LNCaP clone FGC (cell line): Measurements from ENCODE around the gene DCANP1.

Experiments used
- DNase-seq: peaks from one replicate; pipeline ENCODE4 v3.0.0-alpha.2; 2011; ENCODE audit warnings: low read depth
- H3K4me3 ChIP-seq: 2 replicates; pipeline ENCODE4 v1.5.1; 2011; ENCODE audit warnings: mild to moderate bottlenecking, low read depth, low read length, control low read depth
- TF ChIP-seq, protein P1 (sequence below): IDR thresholded peaks from 2 replicates; pipeline ENCODE4 v1.5.1; 2012; ENCODE audit warnings: mild to moderate bottlenecking; ENCODE audit not compliant: control insufficient read depth, insufficient read depth; ENCODE audit errors: extremely low read depth

The DCANP1 gene

DNA sequence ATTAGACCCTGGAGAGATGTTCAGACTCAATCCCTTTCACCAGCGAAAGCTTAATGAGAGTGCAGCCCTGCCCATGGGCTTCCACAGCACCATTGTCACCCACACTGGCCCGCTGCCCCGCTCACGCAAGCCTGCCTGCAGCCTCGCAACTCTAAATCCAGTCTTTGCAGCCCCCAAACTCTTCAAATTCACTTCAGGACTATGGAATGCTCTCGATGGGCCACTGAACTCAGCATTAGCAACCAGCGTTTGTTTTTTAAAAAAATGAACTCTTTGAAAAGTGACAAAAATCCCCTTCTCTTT, 17.1 kb downstream of the DCANP1 start:
- DNase-seq: no peak
- no peak overlapping the region for H3K4me3 ChIP-seq
- TF ChIP-seq, protein P1, sequence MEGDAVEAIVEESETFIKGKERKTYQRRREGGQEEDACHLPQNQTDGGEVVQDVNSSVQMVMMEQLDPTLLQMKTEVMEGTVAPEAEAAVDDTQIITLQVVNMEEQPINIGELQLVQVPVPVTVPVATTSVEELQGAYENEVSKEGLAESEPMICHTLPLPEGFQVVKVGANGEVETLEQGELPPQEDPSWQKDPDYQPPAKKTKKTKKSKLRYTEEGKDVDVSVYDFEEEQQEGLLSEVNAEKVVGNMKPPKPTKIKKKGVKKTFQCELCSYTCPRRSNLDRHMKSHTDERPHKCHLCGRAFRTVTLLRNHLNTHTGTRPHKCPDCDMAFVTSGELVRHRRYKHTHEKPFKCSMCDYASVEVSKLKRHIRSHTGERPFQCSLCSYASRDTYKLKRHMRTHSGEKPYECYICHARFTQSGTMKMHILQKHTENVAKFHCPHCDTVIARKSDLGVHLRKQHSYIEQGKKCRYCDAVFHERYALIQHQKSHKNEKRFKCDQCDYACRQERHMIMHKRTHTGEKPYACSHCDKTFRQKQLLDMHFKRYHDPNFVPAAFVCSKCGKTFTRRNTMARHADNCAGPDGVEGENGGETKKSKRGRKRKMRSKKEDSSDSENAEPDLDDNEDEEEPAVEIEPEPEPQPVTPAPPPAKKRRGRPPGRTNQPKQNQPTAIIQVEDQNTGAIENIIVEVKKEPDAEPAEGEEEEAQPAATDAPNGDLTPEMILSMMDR: no peak

DNA sequence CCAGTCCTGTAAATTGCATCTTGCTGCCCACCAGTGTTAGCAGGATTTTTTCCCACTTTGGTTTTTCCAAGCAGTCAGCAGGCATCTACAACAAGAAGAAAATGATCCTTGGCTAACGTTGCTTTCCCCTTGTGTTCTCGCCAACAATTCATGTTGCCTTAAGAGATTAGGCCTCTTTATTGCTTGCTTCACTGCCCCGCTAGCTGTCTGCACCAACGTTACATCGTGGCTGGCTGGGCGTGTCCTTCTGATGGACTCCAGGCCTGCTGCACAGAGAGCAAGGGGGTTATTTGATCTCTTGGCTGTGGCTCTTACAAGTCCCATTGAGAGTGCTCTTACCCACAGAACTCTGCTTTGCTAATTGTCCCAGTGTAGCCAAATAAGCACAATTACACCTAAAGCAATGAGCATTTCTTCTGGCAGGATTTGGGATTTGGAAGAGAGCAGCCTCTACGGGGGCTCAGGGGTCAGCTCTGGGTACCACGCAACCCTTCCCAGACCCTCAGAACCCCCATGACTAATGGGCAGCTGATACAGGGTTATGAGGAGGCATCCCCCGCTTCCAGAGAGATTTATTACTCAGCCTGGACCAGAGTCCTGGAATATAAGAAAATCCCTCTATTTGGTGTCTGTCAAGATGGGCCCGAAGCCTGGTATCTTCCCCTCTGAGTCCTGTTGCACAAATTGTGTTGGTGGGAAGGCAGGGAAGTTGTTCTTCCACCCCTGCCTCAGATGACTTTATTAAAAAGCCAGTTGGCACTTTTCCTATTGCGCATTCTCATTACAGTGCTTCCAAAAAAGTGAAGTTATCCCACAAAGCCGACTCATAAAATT, 17.6 kb downstream of the DCANP1 start:
- DNase-seq: peak; percentile 18
- no peak overlapping the region for H3K4me3 ChIP-seq
- TF ChIP-seq, protein P1: no peak

DNA sequence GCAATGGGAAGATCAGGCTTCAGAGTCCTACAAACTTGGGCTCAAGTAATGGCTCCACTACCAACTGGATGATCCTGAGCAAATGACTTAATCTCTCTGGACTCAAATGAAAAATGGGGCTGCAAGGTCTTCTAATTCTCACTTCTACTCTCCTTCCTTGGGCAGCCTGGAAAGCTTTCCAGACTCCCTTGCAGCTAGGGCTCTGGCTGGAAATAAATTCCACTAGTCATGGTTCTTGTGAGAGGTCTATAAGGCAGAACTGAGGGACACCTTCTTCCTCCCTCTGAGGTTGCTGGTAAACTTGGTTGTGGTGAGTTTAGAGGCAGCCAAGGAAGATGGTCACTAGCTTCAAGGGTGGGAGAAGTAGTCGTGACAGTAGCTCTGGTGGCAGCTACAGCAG, 18.6 kb downstream of the DCANP1 start:
- TF ChIP-seq, protein P1: no peak
- no peak overlapping the region for H3K4me3 ChIP-seq
- no peak for DNase-seq

DNA sequence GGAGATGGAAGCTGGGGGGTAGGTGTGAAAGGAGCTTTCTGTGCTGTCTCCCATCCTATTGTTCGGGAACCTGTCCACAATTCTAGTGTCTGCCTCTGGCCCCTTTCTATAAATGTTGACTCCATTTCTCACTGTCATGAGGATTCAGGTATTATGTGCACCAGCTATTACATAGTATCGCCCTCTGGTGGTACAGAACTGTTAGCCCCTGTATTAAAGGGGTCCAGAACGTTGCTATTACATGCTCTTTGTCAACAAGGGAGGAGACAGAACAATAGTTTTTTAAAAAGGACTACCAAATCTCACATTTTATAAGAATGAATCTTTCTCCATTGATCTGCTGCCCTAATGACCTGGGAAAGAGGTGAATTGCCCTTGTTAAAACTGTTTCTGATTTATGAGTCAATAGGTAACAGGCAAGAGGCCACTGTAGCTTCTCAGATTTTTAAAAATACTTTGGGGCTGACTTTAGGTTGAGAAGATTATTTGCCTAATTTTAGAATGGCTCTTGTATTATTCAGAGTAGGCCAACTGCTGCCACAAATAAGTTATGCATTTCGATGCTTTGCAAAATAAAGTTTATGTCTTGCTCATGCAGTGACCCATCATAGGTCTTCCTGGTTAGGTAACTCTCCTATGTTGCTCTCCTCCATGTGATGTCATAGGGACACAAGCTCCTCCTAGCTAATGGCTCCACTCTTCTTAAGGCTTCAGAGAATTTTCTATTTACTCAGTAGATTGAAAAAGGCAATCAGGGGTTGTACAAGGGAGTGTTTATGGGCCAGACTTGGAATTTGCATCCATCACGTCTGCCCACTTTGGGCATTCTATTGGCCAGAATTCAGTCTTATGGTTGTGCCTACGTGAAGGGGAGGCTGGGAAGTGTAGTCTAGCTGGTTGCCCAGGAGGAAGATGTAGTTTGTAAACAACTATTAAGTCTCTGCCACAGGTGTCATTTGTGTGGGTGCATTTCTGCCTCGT, 20.8 kb downstream of the DCANP1 start:
- TF ChIP-seq, protein P1: peak; percentile 83
- no peak overlapping the region for H3K4me3 ChIP-seq
- peak; percentile 22 for DNase-seq

DNA sequence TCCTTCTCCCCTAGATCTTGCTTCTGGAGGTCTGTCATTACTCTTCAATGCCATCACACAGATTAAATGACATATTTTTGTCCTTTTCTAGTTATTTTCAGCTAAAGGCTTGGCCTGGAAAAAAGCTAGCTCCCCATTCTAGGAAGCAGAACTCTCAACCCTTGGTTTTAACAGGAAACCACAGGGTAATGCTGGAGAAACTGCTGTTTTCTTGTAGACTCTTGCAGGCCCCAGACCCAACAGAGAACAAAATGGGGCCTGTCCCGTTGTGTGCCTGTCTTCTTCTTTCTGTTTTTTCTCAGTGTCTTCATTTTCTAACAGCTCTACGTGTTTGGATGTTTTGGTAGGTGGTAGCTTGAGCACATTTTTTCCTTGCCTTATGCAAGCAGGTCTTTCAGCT, 21.5 kb downstream of the DCANP1 start:
- H3K4me3 ChIP-seq: no peak overlapping the region
- no peak for DNase-seq
- TF ChIP-seq, protein P1: no peak

DNA sequence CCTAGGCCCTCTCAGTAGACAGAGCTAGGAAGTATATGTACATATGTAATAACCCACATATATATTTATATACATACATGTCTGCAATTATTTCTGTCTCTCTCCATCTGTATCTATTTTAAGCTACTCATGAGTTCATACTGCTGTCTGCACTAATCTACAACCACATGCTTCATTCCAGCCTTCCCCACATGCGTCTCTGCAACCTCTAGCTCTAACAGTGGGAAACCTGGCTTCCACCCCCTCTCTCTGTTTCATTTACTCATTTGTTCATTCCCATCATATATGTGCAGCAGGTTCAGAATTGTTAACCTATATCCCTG, 23.3 kb downstream of the DCANP1 start:
- TF ChIP-seq, protein P1: no peak
- DNase-seq: no peak
- no peak overlapping the region for H3K4me3 ChIP-seq
